Superior temporal gyrus (tissue), 1 donor: ENCODE results near the gene TRPC1.
"Not testable (repeated sequence)": the region's sequence is repeated elsewhere in the genome, so short reads cannot be mapped to it uniquely, and the experiment has no call there.

ENCODE experiments used
- DNase-seq: peaks from one replicate; pipeline ENCODE4 v3.0.0-alpha.2; 2016; ENCODE audit errors: extremely low spot score

Gene TRPC1

DNA sequence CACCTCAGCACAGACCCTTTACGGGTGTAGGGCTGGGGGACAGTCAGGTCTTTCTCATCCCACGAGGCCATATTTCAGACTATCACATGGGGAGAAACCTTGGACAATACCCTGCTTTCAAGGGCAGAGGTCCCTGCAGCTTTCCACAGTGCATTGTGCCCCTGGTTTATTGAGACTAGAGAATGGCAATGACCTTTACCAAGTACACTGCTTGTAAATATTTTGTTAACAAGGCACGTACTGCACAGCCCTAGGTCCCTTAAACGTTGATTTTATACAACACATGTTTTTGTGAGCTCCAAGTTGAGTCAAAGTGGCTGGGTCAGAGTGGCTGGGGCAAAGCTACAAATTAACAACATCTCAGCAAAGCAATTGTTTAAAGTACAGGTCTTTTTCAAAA lies 28.8 kb downstream of the TRPC1 start:
- not testable (repeated sequence) for DNase-seq

DNA sequence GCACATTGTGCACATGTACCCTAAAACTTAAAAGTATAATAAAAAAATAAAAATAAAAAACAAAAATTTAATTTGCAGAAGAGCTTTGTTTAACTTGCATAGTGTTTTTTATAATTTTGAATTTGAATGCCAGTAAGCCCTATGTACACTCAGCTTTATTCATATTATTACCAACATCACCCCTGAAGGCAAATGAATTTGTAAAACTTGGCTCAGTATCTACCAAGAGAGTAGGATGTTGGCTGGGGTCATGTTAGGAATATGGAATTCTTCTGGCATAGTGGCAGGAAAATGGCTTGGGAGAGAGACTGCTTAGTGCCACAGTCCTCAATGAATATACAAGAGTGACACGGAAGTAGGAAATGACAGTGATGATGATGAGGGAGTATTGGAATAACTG lies 30.7 kb downstream of the TRPC1 start:
- no peak for DNase-seq

DNA sequence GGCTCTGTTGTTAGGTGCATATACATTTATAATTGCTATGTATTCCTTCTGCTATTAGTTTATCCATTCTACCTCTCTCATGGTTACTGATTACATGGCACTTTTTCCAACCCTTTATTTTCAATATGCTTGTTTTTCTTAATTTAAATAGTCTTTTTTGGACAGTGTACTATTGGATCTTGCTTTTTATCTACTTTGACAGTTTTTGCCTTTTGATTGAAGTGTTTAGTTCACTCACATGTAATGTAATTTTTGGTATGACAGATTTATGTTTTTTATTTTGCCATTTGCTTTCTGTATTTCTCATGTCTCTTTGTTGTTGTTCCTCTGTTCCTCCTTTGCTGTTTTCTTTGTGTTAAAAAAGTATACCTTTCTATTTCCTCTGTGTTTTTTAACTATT lies 44.5 kb downstream of the TRPC1 start:
- DNase-seq: no peak

DNA sequence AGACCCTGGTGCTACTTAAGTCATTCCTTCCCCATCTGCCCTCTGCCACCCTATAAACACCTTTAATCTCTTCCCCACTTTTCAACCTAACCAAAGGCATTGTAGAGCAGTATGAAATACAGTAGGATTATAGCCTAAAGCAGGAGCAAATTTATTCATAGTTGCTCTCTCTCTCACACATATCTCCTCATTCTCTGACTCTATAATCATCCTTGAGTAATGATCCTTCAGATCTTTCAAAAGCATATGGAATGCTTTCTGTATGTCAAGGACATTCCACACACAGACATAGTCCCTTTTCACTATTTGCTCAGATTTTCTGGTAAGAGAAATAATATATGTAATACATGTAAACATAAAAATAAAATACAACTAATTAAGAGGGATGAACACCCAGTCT lies 54.1 kb downstream of the TRPC1 start:
- no peak for DNase-seq

DNA sequence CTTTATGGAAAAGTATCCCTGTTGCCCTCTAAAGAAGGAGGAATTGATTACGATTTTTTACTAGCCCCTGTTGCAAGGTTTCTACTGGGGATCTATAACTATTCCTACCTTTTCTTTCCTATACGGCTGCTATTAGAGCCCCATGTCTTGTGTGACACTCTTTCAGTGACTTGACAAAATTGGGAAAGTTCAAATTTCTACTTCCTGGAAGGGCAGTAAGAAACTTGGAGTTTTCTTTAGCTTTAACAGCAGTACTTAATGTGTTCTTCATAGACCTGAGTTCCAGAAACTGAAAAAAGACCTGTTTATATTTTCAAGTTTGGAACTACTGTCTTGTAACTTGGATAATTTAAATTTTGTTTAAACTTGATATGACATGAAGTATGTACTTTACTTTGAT lies 54.7 kb downstream of the TRPC1 start:
- no peak for DNase-seq

DNA sequence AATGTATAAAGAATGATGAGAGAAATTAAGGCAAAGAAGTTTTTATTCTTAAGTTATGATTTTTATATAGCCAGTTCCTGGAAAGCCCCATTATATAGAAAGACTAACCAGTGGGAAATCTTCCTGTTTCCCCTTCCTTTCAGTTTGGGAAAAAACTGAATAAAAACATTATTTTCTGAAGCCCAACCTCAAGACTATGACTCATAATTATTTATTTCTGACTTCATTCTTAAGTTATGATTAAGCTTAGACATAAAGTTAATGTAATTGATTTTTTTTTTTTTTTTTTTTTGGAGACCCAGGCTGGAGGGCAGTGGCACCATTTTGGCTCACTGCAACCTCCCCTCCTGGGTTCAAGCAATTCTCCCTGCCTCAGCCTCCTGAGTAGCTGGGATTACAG lies 55.8 kb downstream of the TRPC1 start:
- DNase-seq: no peak

DNA sequence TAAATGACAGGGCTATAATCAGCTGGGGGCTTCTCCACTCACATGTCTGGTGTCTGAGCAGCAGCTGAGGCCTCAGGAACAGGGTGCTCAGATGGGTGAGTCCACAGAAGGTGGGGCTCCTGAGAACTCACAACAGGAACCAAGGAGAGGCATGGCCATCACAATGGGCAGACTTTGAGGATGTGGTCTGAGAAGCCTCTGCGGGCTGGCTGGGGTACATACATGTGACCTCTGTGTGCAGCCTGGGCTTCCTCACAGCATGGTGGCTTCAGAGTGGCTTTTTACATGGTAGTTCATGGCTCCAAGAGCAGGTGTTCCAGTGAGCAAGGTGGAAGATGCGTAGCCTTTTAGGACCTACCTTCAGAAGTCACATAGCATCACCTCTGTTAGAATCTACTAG lies 58.8 kb downstream of the TRPC1 start:
- no peak for DNase-seq

DNA sequence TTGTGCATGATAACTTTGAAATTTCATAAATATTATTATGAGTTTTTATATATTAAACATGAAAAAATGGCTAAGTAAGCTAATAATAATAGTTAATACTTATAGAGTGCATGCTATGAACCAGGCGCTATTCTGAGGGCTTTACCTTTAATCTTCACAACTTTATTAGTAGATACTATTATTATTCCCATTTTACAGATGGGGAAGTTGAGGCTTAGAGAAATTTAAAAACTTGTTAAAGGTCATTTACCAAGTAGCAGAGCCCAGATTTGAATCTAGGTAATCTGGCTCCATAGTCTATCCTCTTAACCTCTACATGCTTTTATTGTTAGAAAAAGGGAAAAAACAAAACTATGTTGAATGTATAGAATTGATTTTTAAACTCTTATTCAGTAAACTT lies 60.4 kb downstream of the TRPC1 start:
- DNase-seq: no peak

DNA sequence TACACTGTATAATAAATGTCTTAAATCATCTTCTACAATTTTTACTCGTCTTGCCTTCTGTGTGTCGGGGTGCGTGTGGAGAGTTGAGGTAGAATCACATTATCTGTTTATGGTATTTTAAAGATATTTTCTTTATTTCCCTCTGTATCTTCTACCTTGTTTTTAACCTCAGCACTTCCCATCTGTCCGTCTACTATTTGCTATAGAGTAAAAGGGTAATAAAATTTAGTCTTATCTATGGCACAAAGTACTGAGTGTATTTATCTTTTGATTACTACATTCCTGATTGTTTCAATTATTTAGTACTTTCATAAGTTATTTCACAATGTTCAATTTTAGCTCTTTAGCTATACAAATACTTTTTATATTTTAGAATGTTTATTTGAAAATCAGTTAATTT lies 62.2 kb downstream of the TRPC1 start:
- no peak for DNase-seq

DNA sequence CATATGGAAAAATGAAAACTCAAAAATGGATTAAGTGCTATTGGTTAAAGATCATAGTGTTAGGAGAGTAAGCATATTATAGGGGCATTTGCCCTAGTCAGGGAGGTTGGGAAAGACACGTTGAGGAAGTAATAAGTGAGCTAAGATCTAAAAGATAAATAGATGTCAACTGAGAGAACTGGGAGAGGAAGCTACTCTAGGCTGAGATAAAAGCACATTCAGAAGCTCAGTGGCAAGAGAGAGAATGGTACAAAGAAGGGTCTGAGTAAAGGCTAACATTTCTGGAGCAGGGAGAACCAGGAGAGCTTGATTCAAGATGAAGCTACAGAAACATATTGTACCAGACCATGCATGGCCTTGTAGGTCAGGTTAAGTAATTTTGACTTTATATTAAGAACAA lies 63.9 kb downstream of the TRPC1 start:
- DNase-seq: no peak

DNA sequence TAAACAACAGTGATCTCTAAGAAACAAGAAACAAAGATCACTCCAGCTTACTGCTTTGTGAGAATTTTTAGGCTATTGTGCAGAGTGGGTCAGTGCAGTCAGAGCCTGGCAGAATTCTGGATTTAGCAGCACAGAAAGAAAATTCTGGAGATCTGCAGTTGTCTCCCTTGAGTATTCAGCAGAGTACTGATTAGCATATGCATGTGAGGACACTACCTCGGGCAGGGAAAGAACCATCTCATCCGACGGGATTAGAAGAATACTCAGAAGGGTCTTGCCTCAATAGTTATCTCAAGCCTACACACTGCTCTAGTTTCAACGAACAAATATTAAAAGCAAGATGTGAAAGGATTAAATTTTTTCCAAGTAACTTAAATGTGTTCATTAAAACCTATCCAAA lies 70.7 kb downstream of the TRPC1 start:
- no peak for DNase-seq

DNA sequence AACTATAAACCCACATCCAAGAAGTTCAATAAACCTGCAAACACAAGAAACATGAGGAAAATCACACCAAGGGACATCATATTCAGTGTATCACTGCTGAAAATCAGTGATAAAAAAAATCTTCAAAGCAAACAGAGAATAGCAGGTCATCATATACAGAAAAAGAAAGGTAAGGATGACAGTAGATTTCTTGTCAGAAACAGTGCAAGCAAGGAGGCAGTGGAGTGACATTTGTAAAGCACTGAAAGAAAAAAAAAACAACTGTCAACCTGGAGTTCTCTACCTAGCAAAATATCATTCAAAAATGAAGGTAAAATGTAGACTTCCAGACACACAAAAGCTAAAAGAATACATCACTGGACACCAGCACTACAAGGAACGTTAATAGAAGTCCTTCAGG lies 71.5 kb downstream of the TRPC1 start:
- DNase-seq: no peak

DNA sequence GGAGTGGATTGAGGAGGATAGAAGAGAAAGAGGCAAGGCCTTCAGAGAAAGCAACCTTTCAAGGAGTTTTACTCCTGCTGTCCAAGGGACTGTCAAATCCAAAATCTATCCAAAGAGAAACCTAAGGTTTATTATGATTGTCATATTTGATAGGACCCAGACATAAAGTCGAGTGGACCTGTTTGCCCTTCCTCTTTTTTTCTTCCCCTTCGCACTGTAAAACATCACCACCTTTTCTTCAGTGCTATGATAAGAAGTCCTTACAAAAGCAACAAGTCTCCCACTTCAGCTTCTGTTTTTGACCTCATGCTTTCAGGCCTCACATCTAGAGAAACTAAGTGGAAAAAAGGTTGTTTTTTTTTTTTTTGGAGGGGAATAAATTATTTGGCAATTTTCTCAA lies 73.0 kb downstream of the TRPC1 start:
- DNase-seq: no peak

DNA sequence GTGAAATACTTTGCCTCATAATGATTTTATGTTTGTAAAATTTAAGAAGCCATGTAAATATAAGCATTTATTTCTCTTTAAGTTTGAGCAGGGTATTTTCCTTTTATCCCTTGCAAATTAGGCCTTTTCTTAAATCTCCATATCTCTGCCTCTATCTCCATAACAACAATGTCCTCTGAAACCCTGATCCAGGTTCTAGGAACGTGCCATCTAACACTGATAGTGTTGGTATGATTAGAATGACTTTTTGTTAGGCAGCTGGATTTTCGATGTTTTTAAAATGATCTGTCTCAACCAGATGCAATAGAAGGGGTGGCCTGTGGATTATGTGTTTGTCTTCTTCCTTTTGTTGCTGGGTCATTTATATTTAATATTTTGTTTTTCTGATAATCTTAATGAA lies 77.9 kb downstream of the TRPC1 start:
- no peak for DNase-seq

DNA sequence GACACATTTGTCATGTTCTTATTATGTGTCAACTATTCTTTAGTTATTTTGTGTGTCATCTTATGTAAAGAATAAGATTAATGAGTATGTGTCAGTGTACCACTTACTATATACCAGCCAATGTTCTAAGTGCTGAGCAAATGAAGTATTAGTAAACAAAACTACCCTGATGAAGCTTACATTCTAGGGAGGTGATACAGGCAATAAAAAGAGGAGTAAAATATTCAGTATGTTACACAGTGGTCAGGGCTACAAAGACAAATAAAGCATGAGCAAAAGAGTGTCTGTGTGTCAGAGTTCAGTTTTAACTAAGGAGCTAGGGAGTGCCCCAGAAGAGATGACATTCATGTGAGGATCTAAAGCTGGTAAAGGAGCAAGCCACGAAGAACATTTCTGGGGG lies 79.1 kb downstream of the TRPC1 start:
- DNase-seq: no peak

DNA sequence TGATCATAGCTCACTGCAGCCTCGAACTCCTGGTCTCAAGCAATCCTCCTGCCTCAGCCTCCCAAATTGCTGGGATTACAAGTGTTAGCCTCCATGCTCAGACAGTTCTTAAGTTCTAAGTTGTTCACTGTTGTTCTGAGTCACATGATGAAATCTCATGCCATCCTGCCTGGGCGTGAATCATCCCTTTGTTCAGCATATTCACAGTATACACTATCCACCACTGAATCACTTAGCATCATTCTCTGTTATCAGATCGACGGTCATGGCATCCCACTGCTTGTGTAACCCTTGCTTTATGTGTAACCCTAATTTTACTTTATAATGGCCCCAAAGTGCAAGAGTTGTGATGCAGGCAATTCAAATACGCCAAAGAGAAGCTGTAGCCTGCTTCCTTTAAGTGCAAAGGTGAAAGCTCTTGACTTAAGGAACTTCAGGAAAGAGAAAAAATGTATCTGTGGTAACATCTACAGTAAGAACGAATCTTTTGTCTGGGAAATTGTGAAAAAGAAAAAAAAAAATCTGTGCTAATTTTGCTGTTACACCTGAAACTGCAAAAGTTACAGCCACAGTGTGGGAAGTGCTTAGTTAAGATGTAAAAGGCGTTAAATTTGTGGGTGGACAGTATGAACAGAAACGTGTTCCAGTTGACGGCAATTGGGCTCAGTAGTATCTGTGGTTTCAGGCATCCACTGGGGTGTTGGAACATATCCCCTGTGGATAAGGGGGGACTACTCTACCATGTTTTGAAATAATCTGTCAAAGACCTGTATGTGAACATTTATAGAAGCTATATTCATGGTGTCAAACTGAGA lies 84.5 kb downstream of the TRPC1 start:
- no peak for DNase-seq

DNA sequence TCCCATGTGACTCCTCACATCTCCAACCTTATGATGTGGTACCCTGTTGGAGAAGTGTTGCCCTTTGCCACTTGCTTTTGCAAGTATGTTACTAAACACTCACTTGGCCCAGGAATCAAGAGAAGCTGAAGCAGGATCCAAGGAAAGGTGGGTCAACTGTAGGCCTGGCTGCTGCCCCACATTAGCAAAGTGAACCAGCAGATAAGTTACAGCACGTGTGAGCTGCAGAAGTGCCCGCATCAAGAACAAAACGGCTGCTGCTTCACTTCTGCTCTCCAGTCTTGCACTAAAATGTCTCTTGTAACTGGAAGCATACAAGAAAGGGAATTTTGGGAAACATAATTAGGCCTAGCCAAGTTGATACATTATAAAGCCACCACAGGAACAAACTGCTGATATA lies 85.4 kb downstream of the TRPC1 start:
- DNase-seq: no peak

DNA sequence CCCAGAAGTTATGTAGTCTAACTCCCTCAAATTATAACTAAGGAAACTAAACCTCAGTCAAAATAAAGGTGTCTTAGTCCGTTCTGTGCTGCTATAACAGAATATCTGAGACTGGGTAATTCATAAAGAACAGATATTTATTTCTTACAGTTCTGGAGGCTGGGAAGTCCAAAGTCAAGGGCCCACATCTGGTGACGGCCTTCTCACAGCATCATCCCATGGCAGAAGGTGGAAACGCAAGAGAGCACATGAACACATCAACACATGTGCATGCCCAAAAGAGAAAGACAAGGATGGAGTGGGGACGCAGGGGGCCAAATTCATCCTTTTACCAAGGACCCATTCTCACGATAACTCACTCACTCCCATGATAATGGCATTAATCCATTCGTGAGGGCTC lies 92.0 kb downstream of the TRPC1 start:
- DNase-seq: no peak

DNA sequence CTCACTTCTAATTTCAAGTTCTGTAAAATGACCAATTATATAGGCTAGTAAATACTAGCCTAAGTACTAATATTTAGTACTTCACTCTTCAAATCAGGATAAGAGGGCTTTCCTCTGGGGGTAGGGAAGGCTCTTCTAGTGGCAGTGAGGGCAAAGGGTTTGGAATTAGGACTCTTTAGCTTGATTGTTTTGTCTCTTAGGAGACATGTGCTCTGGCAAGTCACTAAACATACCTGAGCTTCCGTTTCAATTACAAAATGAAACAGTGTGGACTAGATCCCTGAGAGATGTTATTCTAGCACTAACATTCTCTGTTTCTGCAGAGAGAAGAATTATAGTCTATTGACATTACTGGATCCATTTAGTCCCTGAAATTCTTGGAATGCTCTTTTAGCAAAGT lies 93.5 kb downstream of the TRPC1 start:
- DNase-seq: no peak

DNA sequence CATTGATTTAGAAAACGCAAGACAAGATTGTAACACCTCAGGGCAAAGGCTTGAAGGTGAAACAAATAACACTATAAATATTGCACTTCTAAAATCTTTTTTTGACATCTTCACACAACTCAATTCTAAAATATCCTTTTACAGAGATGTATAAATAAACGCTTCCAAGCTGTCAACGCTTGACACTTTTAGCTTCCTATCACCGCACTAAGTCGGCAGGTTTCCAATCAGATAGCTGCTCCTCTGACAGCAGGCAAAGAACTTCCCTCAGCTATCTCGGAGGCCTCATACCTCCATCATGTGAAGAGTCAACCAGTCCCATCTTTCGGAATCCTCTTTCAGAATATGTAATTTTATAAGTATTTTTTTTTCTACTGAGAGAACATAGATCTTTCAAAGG lies 94.1 kb downstream of the TRPC1 start:
- no peak for DNase-seq

DNA sequence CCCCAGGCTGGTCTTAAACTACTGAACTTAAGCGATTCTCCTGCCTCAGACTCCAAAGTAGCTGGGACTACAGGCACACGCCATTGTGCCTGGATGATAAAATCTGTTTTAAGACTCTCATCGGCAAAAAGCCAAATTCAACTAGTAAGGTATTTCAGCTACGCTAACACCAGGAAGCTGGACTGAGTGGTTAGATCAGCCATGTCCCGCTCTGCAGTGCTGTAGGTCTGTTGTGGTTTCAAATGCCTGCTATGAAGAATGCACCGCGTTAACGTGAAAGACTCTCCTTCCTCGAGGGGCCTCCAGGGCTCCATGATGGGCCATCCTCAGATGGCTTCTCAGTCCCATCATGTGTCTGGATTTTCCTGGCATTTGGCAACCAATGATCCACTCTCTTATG lies 94.8 kb downstream of the TRPC1 start:
- no peak for DNase-seq

DNA sequence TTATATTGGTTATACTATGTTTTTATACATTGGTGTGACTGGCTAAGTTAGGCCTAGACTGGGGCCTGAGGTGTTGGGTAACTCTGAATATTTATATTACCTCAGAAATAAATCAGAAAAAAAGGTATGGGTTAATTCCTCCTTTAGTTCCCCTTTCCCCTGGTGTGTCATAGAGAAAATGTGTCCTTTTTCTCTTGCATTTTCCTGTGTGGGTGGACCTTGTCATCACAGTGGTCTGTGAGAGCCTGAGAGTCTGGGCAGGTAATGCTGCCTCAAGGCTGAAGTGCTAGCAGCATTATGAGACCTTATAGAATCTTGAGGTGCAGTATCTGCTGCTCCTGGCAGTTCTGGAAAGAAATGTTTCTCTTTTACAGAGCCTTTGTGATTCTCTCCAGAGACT lies 95.3 kb downstream of the TRPC1 start:
- no peak for DNase-seq

DNA sequence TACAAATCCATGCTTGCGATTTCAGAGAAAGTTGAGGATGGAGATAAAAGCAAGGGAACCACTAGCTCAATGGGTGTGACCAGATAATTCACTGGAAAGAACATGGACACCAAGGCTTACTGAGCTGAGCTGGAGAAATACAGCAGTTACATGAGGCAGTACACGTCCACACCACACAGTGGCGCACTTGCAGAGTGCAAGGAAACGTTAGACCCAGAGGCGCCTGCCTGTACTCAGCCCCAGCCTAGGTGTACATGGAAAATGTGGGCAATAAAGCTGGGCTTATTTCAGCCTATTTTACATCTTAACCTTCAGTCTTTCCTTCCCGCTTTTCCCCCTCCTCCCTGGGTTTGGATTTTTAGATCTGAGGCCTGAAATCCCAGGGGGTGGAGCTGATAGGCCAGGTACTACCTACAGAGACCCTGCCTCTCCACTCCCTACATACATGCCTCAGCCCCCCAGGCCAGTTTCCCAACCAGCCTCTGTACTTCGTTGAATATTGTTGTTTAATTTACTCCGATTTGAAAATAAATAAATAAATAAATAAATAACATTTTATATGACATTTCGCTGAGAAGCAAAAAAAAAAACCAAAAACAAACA lies 105.0 kb downstream of the TRPC1 start:
- DNase-seq: peak; percentile 85

DNA sequence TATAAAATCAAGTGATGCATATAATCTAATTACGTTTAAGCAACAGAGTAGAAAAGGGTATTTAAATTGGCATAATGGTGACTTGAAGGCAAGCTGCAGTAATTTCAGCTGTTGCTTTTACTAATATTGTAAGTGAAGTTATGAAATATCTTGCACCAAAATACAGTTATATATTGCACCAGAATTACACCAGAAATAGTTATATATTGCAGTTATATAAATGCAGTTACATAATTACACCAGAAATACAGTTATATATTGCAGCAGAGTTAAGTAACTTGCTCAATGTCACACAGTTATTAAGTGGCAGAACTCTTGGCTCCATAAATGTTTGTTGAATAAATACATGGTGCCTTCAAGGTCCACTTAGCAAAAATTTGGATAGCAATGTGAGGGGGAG lies 113.7 kb downstream of the TRPC1 start:
- DNase-seq: no peak
